H54 (cell line): ENCODE measurements around the gene PRLR.
"Not testable (repeated sequence)": the region's sequence is repeated elsewhere in the genome, so short reads cannot be mapped to it uniquely, and the experiment has no call there.

Experiments used
- DNase-seq: peaks from one replicate; pipeline ENCODE4 v3.0.0; 2011; ENCODE audit warnings: low spot score, mixed read lengths; ENCODE audit not compliant: insufficient read length
- FAIRE-seq: peaks from 3 replicates; lab custom pipeline; 2011; peaks lifted over from hg19 to GRCh38; lab: Jason Lieb, UNC
- POLR2A ChIP-seq: IDR thresholded peaks from 2 replicates; pipeline ENCODE4 v1.6.1; 2011; ENCODE audit warnings: low read depth, mild to moderate bottlenecking, low read length

The PRLR gene

GRCh38 chr5:35197351-35197750 is 32.9 kb downstream of the PRLR start:
- FAIRE-seq (no peak), DNase-seq (no peak)
- no peak for TF ChIP-seq POLR2A

DNA sequence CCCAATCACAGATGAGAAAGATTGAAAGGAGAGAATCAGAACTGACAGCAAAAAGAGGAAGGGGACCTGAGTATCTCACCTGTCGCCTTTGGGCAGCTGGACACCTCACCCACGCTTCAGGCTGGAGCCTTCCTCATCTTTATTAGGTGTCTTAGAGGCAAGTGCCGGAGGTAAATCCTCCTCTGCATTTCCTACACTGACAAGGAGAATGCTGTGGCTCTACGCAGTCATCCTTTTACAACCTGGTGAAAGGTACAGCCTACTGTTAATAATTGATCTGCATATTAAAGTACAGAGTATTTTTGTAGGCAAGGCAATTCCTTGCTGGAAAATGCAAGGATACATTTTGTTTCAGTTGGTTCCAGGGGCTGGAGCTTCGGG is 34.8 kb downstream of the PRLR start:
- DNase-seq: no peak
- no peak for TF ChIP-seq POLR2A
- no peak for FAIRE-seq

GRCh38 chr5:35194635-35195471 is 35.4 kb downstream of the PRLR start:
- DNase-seq (no peak), FAIRE-seq (no peak)
- no peak for TF ChIP-seq POLR2A

DNA sequence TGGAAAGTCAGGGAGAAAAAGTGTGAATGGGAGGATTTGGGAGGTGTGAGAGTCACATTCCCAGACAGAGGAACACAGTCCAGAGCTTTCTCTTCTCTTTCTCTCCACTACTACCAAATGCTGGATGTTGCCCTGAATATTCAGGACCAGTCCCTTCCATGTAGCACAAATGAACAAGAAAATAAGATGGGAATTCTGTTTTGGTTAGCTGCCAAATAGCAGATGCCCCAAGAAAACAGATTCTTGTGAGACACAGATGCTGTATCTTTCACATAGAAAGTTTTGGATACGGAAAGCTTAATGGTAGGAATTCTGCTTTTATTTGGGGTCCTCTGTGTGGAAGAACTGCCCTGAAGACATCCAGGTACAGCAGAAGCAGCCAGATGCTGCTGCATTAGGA is 37.8 kb downstream of the PRLR start:
- FAIRE-seq: no peak
- DNase-seq: no peak
- TF ChIP-seq POLR2A: no peak

DNA sequence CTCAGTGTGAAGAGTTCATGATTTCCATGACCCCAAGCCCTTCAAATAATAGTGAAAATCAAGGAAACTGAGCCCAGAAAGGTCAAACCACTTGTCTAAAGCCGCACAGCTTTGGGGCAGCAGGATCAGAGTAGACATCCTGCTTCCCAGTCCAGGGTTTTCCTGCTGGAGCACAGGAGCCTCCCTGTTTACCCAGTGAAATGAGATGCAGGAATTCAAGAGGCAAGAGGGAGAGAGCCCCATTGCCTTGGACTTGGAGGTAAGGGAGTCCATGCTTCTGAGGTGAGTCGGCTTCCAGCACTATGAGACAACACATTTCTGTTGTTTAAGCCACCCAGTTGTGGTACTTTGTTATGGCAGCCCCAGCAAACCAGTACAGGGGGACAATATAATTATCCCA is 40.5 kb downstream of the PRLR start:
- not testable (repeated sequence) for FAIRE-seq, DNase-seq

DNA sequence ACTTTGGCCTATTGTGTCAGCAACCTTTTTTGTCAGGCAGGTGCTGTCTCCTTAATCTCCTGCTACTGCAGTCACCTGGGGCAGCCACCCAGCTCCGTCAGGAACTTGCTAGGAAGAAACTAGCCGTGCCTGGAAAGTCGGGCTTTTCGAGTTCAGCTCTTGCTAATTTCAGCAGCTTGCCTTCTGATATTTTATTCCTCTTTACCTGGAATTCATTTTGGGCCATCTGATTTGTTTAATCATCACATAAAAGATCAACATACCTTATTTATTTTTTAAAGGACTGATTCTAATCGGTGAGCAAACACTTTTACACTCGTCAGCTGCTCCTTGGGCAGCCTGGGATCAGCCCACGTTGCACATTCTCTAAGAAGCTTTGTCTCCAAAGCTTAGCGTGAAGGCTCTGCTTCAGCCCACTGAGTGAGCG is 42.2 kb downstream of the PRLR start:
- DNase-seq (no peak), FAIRE-seq (no peak)
- no peak for TF ChIP-seq POLR2A

- not testable (repeated sequence) for DNase-seq, FAIRE-seq
These were observed 42.7 kb downstream of the PRLR start for GRCh38 chr5:35187621-35188020.

- no peak for DNase-seq
- FAIRE-seq: no peak
- TF ChIP-seq POLR2A: no peak
These were observed 43.5 kb downstream of the PRLR start for GRCh38 chr5:35186749-35187148.

GRCh38 chr5:35185518-35185917 is 44.8 kb downstream of the PRLR start:
- FAIRE-seq (no peak), DNase-seq (no peak)
- no peak for TF ChIP-seq POLR2A

GRCh38 chr5:35183556-35183955 is 46.7 kb downstream of the PRLR start:
- TF ChIP-seq POLR2A: no peak
- DNase-seq: no peak
- FAIRE-seq: no peak

DNA sequence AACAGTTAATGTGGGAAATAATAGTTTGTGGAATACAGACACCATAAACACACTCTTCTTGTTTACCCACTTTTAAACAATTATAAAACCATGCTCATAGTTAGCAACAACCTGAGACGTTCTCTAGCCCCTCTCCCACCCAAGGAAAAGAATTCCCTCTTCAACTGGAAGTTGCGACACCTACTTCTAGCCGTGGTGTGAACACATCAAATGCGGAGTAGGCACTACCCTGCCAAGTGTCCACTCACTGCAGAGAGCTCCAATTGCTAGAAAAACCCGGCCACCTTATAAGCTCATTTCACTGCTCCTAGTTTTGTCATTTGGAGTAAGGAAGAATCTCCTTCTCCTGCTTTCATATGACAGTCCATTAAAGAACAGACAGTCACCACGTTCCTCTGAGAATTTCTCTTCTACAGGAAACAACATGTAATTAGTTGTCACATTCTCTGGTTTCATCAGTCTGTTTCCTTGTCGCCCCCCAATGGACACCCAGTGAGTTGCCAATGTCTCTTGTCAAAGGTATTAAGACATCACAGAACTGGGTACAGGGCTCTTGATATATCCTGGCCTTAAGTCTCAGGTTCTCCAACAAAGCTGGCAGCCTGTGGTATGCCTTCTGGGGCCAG is 47.3 kb downstream of the PRLR start:
- FAIRE-seq (peak; percentile 86), DNase-seq (peak; percentile 49)
- no peak for TF ChIP-seq POLR2A

- FAIRE-seq (no peak), DNase-seq (no peak)
- TF ChIP-seq POLR2A: no peak
These were observed 47.8 kb downstream of the PRLR start for GRCh38 chr5:35182486-35182885.

GRCh38 chr5:35180046-35180445 is 50.2 kb downstream of the PRLR start:
- TF ChIP-seq POLR2A: no peak
- DNase-seq (no peak), FAIRE-seq (no peak)

GRCh38 chr5:35177783-35178182 is 52.5 kb downstream of the PRLR start:
- no peak for TF ChIP-seq POLR2A
- FAIRE-seq (no peak), DNase-seq (no peak)

GRCh38 chr5:35172533-35172932 is 57.8 kb downstream of the PRLR start:
- DNase-seq: no peak
- TF ChIP-seq POLR2A: no peak
- FAIRE-seq: no peak
